Measurements from ENCODE around the gene PDE3B.
"Not testable (repeated sequence)": the region's sequence is repeated elsewhere in the genome, so short reads cannot be mapped to it uniquely, and the experiment has no call there.

Gene PDE3B

DNA sequence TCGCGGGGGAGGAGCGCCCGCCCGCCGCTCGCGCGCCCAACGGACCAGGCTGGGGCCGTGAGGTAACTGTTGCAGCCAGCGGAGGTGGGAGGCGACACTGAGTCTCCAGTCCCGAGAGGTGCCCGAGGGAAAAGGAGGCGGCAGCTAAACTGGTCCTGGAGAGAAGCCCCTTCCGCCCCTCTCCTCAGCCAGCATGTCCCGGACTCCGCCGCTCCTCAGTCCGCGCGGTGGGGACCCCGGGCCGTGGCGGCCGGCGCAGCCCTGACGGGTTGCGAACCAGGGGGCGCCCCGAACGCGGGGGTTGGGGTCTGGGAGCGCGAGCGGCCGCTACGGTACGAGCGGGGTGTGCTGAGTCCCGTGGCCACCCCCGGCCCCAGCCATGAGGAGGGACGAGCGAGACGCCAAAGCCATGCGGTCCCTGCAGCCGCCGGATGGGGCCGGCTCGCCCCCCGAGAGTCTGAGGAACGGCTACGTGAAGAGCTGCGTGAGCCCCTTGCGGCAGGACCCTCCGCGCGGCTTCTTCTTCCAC lies at the start of gene PDE3B:
TSS of gene PDE3B (plus strand) at position 108 of the 529 bp plus-strand sequence. CDS start at position 380, 272 bp downstream.
- DNase-seq (ENCODE audit: low read depth): no peak

DNA sequence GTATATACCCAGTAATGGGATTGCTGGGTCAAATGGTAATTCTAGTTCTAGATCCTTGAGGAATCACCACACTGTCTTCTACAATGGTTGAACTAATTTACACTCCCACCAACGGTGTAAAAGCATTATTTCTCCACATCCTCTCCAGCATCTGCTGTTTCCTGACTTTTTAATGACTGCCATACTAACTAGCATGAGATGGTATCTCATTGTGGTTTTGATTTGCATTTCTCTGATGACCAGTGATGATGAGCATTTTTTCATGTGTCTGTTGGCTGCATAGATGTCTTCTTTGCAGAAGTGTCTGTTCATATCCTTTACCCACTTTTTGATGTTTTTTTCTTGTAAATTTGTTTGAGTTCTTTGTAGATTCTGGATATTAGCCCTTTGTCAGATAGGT lies 48.3 kb upstream of the PDE3B start:
- DNase-seq (ENCODE audit: low read depth): not testable (repeated sequence)

DNA sequence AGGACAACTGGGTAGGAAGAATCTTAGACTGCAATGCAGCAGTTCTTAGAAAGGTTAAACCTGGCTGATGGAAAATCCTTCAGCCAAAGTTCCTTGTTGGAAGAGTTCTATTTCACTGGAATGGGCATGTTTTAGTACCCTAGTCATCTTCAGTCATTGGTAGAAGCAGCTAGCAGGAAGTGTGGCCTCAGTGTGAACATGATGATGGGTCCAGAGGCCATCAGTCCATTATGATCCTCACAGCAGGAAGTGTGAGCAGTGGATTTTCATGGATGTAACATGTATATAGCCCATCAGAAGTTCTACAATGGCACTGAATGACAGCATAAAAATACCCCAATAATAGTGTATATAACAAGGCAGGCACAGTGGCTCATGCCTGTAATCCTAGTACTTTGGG lies 35.9 kb upstream of the PDE3B start:
- no peak for DNase-seq (ENCODE audit: low read depth)

DNA sequence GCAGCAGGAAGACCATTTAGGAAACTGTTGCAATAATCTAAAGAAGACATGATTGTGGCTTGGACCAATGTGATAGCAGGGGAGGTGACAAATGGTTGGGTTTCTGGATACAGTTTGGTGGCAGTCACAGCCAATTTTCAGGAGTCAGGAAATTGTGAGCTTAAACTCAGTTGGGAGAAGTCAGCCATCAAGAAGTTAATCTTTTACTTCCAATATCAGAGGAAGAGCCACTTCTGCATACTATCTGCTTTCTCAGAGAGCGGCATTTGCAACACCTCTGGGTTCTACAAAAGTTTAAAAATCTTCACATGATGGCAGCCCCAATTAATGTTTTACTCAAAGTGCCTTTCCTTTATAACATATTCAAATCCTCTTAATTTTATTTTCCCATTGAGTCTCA lies 33.7 kb upstream of the PDE3B start:
- no peak for DNase-seq (ENCODE audit: low read depth)

DNA sequence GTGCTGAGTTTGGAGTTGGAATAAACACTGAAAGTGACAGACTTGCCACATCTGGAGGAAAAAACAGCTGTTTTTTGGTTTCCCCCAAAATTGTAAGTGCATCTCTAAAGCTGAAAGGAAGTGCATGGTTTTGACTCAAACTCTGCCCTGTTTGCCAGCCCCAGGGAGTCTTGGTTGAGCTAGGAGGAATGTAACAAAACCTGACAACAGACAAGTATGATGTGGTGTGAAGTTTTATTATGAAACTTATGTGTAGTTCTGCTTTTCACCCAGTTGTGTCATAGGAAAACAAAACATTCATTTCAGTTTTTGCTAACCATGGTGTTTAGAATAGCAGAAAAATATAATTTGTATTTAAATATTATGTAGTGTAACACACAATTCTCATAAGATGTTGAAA lies 31.7 kb upstream of the PDE3B start:
- no peak for DNase-seq (ENCODE audit: low read depth)

DNA sequence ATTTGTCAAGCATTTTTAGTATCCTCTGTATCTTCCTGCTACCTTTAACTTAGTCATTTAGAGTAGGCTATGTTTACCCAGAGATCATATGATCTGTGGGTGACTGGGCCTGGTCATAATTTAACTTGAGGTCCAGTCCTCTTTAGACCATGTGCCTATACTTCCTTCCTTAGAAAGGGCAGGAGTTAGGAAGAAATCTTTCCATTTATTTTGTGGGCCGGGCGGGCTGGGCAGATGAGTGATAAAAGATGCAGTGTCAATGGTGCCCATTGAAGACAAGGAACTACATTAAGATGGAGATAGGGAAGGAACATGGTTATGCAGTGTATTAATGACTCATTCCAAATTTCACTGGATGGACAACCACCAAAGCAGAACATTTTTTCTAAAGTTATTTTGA lies 30.9 kb upstream of the PDE3B start:
- DNase-seq (ENCODE audit: low read depth): no peak

DNA sequence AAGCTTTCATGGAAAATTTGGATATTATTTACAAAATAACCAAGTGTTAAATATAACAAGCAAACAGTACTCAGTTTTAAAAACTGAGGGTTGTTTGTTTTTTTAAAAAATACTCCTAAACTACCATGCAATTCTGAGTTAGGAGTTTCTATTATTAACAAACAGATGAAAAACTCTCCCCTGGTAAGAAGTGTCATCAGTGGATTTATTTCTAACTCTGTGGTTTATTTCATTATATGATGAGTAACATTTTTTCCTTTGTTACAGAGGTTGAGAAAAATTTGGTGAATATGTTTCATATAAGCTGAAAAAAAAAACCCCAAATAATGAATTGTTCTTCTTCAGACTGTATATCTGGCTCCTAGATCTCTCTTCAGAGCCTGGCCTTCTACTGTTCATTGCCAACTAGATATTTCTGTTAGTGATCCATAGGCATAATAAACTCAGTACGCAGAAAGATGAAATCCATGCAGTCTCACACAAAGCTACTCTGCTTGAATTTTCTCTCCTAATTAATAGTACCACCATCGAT lies 29.4 kb upstream of the PDE3B start:
- no peak for DNase-seq (ENCODE audit: low read depth)

DNA sequence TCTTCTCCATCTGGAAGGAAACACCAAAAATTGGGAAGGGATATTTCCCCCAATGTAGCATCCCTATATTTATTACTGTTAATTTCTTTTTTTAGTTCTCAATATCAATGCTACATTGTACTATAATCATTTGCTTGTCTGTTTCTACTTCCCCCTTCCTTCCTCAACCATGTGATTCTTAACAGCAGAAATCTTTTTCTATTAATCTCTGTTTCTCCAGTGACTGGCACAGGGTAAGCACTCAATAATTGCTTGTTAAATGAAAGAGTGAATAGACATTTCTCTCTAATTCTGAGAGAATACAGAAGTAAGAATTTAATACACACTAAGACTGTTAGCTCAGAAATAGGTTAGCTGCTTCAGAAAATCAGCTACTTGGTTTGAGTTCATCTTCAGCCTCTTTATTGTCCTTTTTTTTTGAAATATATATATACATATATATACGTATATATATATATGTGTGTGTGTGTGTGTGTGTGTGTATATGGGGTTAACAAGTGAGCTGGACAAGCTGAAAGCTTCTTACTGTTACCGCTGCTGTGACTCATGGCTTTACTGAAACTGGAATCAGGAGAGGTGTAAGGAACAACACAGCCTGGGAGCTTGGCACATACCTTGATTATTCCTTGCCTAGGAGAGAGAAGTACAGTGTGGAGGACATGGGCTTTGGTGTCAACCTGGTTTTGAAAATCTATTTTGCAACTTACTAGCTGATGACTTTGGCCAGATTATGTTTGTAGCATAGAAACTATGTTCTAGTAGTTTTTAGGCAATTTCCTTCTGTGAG lies 26.2 kb upstream of the PDE3B start:
- no peak for DNase-seq (ENCODE audit: low read depth)

DNA sequence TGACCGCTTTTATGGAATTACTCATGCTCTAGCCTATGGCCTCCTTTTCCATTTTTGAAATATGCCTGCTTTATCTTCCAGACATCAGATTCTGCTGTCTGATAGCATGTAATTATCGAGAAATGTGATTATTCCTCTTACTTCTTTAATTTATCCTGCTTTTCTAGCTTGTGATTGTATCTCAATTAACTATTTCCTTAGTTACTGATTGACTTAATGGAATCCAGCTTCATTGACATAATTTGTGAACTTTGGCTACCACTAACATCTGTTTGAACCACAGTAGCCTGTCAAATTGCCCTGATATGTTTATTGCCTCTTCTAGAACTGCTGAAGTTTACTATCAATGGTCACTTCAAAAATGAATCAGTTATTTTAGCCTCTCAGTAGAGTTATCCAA lies 25.5 kb upstream of the PDE3B start:
- DNase-seq (ENCODE audit: low read depth): no peak

DNA sequence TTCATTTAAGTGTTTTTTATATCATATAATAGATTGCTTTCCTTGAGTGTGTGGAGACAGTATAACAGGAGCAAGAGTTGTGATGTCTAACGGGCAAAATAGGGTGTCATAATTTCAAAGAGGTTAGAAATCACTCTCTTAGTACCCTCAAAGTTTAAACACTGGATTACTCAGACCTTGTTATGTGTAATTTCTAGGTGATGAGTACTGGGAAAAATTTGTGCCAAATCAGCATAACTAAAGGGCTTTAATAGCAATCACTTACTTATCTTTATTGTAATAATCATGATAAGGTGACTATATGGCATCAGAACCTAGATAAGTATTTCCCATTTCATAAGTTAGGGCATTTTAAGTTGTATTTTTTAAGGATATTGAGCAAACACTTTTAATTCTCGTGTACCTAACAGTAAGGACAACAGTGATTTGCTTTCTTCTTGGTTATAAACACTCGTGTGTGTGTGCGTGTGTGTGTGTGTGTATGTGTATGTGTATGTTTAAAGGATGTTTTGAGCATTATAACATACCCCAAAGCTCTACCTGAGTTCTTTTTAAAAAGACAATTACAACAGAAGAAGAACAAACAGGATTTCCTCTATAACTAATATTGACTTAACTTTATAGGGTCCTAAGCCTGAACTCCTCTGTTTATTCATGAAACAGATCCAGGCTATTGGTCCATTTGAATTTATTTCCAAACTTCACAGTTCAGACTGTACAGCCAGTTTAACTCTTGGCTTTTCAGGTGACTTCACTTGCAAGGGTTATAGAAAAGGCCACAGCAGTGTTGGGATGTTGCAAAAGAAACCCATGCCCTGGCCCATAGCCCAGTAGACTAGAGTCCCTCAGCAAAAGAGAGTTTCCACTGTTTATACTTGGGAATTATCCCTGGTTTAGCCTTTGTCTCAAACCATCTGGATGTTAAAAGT lies 23.7 kb upstream of the PDE3B start:
- no peak for DNase-seq (ENCODE audit: low read depth)

DNA sequence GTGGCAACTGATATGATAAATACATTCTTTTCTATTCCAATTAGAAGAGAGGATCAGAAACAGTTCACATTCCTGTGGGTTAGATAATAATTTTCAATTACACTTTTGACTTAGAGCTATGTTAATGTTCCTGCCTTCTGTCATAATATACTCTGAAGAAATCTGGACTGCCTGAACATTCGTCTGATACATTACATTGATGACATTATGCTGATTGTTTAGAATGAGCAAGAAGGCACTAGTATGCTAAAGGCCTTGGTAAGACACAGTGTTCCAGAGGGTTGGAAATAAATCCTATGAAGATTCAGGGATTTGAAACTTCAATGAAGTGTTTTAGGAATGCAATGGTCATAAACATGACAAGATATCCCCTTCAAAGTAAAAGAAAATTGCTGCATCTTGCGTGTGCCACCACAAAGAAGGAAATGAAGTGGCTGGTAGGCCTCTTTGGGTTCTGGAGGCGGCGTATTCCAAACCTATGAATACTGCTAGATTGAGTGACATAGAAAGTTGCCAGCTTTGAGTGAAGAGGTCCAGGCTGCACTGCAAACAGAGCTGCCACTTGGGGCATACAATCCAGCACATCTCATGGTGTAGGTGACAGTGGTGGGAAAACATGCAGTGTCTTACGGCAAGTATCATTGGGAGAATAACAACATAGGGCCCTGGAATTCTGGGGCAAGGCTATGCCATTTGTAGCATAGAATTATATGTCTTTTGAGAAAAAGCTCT lies 21.2 kb upstream of the PDE3B start:
- DNase-seq (ENCODE audit: low read depth): no peak

DNA sequence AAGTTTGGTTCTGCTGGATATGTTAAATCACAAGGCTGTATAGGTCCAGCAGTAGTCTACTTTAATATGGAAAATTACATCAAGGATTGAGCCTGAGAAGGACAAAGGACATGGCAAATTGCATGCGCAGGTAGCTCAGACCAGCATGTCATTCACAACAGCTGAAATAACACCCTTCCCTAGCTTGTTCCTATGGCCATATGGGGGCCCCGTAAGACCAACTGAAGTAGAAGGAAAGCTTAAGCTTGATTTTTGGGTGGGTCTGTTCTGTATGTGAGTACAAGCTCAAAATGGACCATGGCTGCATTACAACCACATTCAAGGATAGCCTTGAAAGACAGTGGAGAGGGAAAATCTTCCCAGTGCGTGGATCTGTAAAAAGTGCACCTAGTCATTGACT lies 20.6 kb upstream of the PDE3B start:
- DNase-seq (ENCODE audit: low read depth): no peak

DNA sequence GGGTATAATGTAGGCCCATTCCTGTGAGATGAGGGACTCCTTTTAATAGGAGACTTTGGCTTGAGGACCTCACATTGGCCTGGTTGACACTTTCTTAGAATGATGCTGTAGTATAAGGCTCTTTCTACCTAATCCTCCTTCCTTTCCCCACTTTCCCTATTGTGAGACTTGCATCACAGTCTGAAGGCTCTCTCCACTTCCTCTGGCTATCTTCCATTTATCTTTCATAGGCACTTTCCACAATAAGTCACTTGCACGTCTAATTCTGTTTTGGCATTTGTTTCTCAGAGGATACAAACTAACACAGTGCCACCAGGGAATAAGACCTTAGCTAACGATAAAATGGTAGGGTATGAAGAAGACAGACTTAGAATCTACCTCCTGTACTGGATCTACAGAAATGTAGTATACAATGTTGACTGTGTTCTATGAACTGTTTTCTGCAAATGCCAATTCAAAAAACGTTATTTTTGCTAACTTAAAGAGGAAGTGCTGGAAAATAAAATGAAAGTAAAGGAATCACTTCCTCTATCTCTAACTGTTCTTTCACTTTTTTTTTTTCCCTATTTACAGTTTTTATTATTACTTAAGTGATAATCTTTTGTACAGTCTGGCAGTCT lies 17.9 kb upstream of the PDE3B start:
- DNase-seq (ENCODE audit: low read depth): no peak

DNA sequence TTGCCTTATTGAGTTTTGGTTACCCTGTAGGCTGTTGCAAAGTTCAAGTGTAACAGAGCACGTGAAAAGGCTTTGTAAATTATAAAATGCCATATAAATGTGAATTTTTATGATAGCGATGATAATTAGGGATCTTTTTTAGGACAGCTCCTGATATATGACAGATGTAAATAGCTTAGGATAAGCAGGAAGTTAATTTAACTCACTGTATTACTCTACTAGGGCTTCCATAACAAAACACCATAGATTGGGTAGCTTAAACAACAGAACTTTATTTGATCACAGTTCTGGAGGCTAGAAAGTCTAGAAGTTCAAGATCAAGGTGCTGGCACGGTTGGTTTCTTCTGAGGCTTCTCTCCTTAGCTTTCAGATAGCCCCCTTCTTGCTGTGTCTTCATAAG lies 17.0 kb upstream of the PDE3B start:
- no peak for DNase-seq (ENCODE audit: low read depth)

DNA sequence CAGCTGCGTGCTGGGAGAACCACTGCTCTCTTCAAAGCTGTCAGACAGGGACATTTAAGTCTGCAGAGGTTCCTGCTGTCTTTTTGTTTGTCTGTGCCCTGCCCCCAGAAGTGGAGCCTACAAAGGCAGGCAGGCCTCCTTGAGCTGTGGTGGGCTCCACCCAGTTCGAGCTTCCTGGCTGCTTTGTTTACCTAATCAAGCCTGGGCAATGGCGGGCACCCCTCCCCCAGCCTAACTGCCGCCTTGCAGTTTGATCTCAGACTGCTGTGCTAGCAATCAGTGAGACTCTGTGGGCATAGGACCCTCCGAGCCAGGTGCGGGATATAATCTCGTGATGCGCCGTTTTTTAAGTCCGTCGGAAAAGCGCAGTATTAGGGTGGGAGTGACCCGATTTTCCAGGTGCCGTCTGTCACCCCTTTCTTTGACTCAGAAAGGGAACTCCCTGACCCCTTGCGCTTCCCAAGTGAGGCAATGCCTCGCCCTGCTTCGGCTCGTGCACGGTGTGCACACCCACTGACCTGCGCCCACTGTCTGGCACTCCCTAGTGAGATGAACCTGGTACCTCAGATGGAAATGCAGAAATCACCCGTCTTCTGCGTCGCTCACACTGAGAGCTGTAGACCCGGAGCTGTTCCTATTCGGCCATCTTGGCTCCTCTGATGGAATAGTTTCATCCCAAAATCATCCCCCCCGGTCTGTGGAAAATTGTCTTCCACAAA lies 9.9 kb upstream of the PDE3B start:
- not testable (repeated sequence) for DNase-seq (ENCODE audit: low read depth)

DNA sequence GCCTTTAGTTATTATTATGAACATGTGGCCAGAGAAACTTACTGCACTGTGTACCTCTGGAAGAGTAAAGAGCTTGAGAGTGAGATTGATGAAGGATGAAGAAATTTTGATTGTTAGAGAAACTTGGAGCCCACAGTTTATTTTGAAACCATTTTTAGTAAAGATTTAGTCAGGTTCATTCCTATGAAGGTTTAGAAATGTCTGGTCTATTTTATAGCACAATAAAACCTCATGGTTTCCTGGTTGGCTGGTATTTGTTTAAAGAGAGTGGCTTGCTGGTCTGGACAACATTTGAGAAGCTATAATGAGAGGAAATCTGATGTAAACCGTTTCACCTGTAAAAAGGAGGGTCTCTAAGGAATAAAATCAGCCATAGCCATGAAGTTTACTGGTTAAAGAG lies 8.8 kb upstream of the PDE3B start:
- no peak for DNase-seq (ENCODE audit: low read depth)

DNA sequence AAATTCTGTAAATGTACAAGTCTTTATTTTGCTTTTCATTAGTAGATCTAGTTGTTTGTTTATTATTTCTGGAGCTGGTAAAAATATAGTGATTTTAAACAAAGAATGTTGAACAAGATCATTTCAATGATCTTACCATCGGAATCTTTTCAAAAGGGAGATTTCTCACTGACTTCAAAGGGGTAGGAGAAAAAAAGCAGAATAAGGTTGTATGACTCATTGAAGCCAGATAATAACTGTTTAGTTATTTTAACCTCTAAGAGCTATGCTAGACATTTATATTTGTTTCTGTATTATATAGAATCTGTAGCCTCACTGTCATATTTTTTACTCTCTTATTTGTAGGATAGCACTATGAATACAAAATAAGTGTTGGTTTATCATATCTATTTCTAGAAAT lies 8.1 kb upstream of the PDE3B start:
- no peak for DNase-seq (ENCODE audit: low read depth)

DNA sequence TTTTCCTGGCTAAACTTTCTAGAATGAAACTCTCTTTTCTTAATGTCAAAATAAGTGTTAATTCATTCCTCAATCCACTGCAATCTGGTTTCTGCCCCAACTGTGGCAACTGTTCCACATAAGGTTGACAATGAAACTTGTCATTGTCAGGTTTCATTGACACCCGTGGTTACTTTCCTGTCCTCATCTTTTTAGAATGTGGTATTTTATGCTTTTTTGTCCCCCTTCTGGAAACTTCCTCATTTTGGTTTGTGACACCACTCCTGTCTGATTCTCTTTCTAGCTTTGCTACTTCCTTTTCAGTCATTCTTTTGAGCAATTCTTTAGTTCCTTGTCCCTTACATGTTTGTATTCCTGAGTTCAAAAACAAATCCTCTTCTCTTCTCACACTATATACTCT lies 7.5 kb upstream of the PDE3B start:
- DNase-seq (ENCODE audit: low read depth): no peak

DNA sequence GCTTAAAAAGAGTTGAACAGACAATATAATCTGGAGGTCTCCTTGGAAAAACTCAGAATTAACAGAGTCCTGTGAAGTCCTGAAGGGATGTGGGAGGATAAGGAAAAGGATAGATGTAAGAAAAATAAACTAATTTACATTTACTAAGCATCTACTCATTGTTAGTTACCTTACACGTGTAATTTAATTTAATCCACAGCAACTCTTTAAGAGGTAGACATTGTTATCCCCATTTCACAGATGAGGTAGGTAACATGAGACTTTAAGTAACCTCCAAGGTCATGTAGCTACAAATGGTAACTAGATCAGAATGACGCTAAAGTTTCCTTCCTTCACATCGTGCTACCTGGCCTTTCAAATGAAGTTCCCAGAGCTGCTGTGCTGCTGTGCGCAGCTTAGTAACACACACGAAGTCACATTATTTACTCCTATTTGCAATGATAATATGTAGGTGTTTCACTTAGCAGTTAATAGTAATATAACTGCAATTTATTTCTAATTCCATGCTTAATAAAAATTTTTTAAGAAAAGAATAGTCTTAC lies 5.7 kb upstream of the PDE3B start:
- no peak for DNase-seq (ENCODE audit: low read depth)

DNA sequence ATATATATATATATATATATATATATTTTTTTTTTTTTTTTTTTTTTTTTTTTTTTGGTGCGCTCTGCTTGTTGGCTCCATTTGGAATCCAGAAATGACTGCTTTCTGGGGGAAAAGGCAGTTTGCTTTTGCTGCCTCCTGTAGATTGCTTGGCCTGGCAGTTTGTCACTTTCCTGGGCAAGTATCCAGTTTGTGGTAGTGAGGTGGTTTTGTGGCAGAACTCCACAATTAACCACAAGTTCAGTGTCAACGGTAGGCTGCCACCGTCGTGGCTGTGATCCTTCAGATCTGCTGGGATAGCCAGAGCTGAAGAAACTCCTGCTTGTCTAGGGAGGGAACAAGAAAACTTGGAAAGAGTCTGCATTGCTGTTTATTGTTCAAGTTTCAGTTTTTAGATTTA lies 5.0 kb upstream of the PDE3B start:
- DNase-seq (ENCODE audit: low read depth): no peak

DNA sequence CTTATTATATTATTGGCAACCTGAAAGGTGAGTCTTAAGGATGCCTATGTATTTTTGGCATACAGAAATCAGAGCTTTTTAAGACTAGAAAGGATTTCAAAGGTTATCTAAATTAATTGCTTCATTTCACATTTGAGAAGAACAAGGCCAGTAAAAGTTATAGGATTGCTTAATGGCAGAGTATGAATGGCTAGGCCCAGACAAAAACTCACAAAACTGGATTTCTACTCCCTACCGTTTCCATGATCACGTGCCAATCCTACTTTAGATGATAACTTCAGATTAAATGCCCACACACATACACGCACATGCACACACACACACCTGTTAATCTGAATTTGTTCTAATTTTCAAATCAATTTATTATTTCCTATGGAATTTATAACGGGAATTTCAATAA lies 1.8 kb upstream of the PDE3B start:
- no peak for DNase-seq (ENCODE audit: low read depth)

Data from HS-27A (cell line).